ENCODE measurements around the gene PDE5A. TPM values are rescaled to one million over a fixed set of nuclear protein-coding genes. Genes with fewer than 3 reads are reported as not detected.
"Not testable (repeated sequence)": the region's sequence is repeated elsewhere in the genome, so short reads cannot be mapped to it uniquely, and the experiment has no call there.

PDE5A gene
- total RNA-seq, 1 donor from 2014 or later = 27.1 TPM

GRCh38 chr4:119663160-119663788 is 34.7 kb upstream of the PDE5A start:
- TF ChIP-seq CTCF (IDR thresholded peaks at IDR 0.05; ENCODE audit: unreplicated experiment) = no peak
- Mint-ChIP-seq H3K4me1 (peaks cover 46% of the 10 kb centered on the region), H3K9me3 (peaks cover 5% of the 10 kb centered on the region), H3K27me3 (ENCODE audit: low read depth) (peaks cover 9% of the 10 kb centered on the region), H3K36me3 (no peaks in the 10 kb centered on the region), H3K27ac (no peak overlapping the region), H3K4me3 (no peak overlapping the region)
- no peak for DNase-seq (ENCODE audit: low spot score in 2 of 2, unreplicated experiment in 2 of 2)

- H3K4me1 Mint-ChIP-seq = peaks cover 44% of the 10 kb centered on the region
- not testable (repeated sequence) for H3K27ac Mint-ChIP-seq; H3K9me3 Mint-ChIP-seq; H3K36me3 Mint-ChIP-seq; H3K4me3 Mint-ChIP-seq; H3K27me3 Mint-ChIP-seq (ENCODE audit: low read depth); DNase-seq (ENCODE audit: low spot score in 2 of 2, unreplicated experiment in 2 of 2)
These were observed 34.0 kb upstream of the PDE5A start for GRCh38 chr4:119662612-119663011.

GRCh38 chr4:119661231-119661630 is 32.6 kb upstream of the PDE5A start:
- Mint-ChIP-seq H3K4me3 (no peak overlapping the region), H3K27ac (no peak overlapping the region), H3K36me3 (no peaks in the 10 kb centered on the region), H3K9me3 (peaks cover 5% of the 10 kb centered on the region), H3K4me1 (peaks cover 39% of the 10 kb centered on the region), H3K27me3 (ENCODE audit: low read depth) (peaks cover 9% of the 10 kb centered on the region)
- no peak for DNase-seq (ENCODE audit: low spot score in 2 of 2, unreplicated experiment in 2 of 2)
- TF ChIP-seq CTCF (IDR thresholded peaks at IDR 0.05; ENCODE audit: unreplicated experiment) = no peak

GRCh38 chr4:119659576-119659975 is 31.0 kb upstream of the PDE5A start:
- DNase-seq (ENCODE audit: low spot score in 2 of 2, unreplicated experiment in 2 of 2) = no peak
- no peaks in the 10 kb centered on the region for H3K9me3 Mint-ChIP-seq
- peak overlapping the region; percentile 27 for H3K27ac Mint-ChIP-seq
- peaks cover 9% of the 10 kb centered on the region for H3K27me3 Mint-ChIP-seq (ENCODE audit: low read depth)
- no peak for TF ChIP-seq CTCF (IDR thresholded peaks at IDR 0.05; ENCODE audit: unreplicated experiment)
- H3K4me3 Mint-ChIP-seq = no peak overlapping the region
- H3K36me3 Mint-ChIP-seq = no peaks in the 10 kb centered on the region
- H3K4me1 Mint-ChIP-seq = peaks cover 36% of the 10 kb centered on the region

- no peak for TF ChIP-seq CTCF (IDR thresholded peaks at IDR 0.05; ENCODE audit: unreplicated experiment)
- no peaks in the 10 kb centered on the region for H3K27me3 Mint-ChIP-seq (ENCODE audit: low read depth)
- no peak for DNase-seq (ENCODE audit: low spot score in 2 of 2, unreplicated experiment in 2 of 2)
- peaks cover 16% of the 10 kb centered on the region for H3K4me1 Mint-ChIP-seq
- no peaks in the 10 kb centered on the region for H3K9me3 Mint-ChIP-seq
- no peak overlapping the region for H3K27ac Mint-ChIP-seq
- no peaks in the 10 kb centered on the region for H3K36me3 Mint-ChIP-seq
- no peak overlapping the region for H3K4me3 Mint-ChIP-seq
These were observed 28.6 kb upstream of the PDE5A start for GRCh38 chr4:119657111-119657611.

- H3K9me3 Mint-ChIP-seq = no peaks in the 10 kb centered on the region
- H3K36me3 Mint-ChIP-seq = no peaks in the 10 kb centered on the region
- DNase-seq (ENCODE audit: low spot score in 2 of 2, unreplicated experiment in 2 of 2) = no peak
- H3K4me1 Mint-ChIP-seq = peaks cover 15% of the 10 kb centered on the region
- H3K27me3 Mint-ChIP-seq (ENCODE audit: low read depth) = no peaks in the 10 kb centered on the region
- H3K4me3 Mint-ChIP-seq = no peak overlapping the region
- TF ChIP-seq CTCF (IDR thresholded peaks at IDR 0.05; ENCODE audit: unreplicated experiment) = no peak
- H3K27ac Mint-ChIP-seq = no peak overlapping the region
These were observed 27.7 kb upstream of the PDE5A start for GRCh38 chr4:119656342-119656741.
